ENCODE results near the gene SHISAL1.
A peak's percentile ranks its signal among the peaks of the same experiment; 100 is the strongest.

The SHISAL1 gene

DNA sequence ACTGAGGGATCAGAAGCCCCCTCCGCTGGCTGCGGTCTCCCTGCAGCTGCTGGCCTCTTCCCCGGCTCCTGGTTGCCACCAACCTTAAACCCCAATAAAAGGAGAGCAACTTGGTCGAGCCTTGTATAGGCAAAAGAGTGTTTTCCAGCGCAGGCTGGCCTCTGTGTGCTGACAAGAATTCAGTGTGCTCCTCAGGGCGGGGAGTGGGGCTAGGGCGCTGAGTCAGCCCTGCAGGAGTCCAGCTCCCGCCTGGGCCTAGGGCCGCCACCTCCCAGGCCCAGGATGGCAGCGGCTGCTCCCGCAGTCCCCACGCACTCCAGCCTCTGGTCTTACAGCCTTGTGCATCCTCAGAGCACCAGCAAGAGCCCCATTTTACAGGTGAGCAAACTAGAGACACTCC is at the start of gene SHISAL1:
SHISAL1 (minus strand) TSS at position 186 of the 400 bp plus-strand sequence. CDS start 12,006 bp downstream, outside the sequence.
- DNase-seq (ENCODE audit: low read depth in 2 of 2) = no peak

DNA sequence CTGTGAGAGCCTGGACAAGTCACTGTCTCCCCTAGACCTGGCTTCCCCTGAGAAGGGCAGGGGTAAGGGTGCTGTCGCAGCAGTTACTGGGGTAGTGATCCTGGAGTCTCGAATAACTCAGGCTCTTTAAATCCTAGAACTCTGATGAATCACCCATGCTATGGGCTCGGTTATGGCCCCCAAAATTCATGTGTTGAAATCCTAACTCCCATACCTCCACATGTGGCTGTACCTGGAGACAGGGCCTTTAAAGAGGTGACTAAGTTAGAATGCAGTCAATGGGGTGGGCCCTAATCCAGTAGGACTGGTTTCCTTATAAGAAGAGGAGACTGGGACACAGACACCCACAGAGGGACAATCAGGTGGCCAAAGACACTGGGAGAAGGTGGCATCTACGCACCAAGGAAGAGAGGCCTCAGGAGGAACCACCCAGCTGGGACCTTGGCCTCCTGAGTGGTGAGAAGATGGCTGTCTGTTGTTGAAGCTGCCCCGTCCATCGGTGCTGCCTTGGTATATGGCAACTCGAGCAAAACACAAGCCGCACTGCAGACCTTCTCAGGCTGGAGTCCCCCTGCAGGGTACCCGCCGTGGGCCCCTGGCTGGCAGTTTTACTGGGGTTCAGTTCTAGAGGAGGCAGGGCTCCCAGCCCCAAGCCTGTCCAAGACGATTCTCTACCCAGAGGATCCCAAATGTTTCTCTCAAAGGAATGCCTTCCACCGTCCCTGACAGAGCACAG is 48.8 kb upstream of the SHISAL1 start:
- no peak for DNase-seq (ENCODE audit: low read depth in 2 of 2)

GRCh38 chr22:44360668-44361381 is 48.1 kb upstream of the SHISAL1 start:
- DNase-seq (ENCODE audit: low read depth in 2 of 2) = no peak

DNA sequence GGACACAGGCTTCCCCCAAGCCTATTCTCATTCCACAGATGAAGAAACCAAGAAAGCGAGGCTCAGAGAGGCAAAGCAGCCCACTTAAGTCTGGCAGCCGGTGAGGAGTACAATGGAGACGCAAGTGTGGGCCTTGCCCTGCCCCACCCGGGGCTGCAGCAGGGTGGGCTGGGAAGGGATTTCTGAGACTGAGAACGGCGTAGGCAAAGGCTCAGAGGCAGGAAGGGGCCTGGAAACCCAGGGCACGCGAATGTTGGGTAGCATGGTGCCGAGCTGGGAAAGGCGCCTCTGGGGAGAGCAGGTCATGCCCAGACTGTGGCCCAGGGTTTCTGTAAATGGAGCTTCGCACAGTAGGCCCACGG is 47.5 kb upstream of the SHISAL1 start:
- DNase-seq (ENCODE audit: low read depth in 2 of 2) = no peak

GRCh38 chr22:44359496-44360110 is 46.9 kb upstream of the SHISAL1 start:
- no peak for DNase-seq (ENCODE audit: low read depth in 2 of 2)

GRCh38 chr22:44358709-44359440 is 46.1 kb upstream of the SHISAL1 start:
- DNase-seq (ENCODE audit: low read depth in 2 of 2) = no peak

DNA sequence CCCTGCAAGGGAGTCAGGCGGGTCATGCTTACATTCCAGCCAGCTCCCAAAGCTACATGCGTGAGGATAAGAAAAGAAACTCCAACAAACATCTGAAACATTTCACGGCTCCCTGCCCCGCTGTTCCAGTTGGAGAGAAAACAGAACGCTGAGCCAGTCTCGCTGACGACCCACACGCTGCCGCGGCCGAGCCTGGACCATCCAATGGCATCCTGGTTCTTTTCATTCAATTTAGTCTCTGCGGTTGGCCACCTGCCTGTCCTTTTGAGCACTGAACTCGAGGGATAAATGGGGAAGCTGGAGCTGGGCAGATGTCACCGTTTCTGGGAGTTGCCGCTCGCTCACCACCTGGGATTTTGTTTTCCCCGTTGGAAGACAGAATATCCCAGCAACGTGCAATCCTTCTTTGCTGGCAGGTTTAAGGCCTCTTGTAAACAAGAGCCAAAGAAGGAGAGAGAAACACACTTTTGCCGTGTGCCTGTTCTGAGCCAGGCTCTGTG is 45.3 kb upstream of the SHISAL1 start:
- DNase-seq (ENCODE audit: low read depth in 2 of 2) = no peak

GRCh38 chr22:44357296-44357965 is 44.7 kb upstream of the SHISAL1 start:
- DNase-seq (ENCODE audit: low read depth in 2 of 2) = no peak

DNA sequence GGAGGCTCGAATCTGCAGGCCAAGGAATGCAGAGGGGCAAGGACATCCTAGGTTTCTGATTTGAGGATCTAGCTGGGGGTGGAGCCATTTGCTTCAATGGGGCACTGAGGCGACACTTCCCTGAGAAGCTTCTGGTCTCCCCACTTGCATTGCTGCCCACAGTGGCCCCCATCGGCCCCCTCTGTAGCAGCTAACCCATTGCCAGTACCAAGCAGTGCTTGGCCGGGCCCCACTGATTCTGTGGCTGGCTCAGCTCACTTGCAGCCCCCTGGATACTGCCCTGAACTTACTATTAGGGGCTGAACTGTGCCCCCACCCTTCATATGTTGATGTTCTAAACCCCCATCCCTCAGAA is 42.9 kb upstream of the SHISAL1 start:
- no peak for DNase-seq (ENCODE audit: low read depth in 2 of 2)

GRCh38 chr22:44354288-44354687 is 41.5 kb upstream of the SHISAL1 start:
- no peak for DNase-seq (ENCODE audit: low read depth in 2 of 2)

DNA sequence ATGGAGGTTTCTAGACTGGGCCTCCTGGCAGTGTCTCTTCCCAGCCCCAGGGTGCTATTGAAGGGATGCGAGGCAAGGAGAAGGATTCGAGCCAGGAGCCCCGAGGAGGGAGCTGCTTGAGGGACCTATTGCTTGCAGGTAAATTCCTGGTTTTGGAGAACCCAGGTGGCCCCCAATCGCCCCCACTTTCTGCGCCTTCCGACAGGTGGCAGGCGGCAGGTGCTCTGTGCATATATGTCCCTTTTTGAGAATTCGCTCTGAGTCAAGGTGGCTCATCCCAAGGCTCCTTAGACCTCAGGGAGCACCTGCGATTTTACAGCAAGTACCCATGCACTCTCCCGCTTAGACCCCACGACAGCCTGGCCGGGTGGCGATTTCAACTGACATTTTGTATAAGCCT is 40.3 kb upstream of the SHISAL1 start:
- DNase-seq (ENCODE audit: low read depth in 2 of 2) = no peak

DNA sequence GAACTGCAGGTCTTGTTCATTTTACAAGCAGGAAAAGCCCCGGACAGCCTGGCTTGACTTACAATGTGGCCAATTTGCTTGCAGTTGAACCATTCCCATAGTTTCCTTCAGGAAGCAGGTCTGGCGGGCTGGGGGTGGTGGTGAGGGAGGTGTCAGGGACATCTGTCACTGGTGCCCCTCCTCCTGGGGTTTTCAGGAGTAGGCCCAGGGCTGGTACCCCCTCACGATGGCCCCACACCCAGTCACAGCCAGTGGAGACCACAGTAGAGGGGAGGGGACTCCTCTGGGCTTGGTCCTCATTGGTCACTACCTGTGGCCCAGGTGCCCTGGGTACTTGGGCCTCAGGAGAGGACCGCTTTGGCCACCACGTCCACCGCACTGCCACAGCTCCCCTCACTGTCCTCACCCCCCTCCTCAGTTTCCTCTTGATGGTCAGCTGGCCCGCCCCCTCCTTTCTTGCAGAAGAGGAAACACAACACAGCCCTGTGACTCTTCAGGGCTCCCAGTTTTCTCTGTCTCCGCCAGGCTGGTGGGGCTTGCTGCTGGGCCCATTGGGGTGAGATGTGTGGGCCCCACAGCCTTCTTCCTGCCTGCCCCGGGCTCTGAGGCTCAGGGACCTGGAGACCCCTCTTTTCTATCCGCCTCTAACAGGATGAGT is 39.8 kb upstream of the SHISAL1 start:
- no peak for DNase-seq (ENCODE audit: low read depth in 2 of 2)

- peak; percentile 32 to 42 for DNase-seq (ENCODE audit: low read depth in 2 of 2)
These were observed 39.1 kb upstream of the SHISAL1 start for GRCh38 chr22:44351685-44352377.

DNA sequence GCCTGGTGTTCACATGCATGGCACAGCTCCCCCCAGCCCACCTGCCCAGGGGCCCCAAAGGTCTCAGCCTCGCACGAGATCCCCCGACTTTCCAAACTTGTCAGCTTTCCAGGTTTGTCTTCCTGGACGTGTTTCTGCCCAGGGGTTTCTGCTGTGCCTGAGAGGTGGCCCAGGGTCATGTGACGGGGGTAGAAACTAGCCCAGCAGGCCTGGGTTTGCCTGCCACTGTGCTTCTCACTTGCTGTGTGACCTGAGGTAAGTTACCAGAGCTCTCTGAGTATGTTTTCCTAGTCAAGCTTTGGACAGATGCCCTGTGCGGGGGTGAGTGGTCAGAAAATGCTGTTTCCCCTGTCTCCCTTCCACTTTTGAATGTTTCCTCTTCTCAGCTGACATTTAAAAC is 38.3 kb upstream of the SHISAL1 start:
- no peak for DNase-seq (ENCODE audit: low read depth in 2 of 2)

DNA sequence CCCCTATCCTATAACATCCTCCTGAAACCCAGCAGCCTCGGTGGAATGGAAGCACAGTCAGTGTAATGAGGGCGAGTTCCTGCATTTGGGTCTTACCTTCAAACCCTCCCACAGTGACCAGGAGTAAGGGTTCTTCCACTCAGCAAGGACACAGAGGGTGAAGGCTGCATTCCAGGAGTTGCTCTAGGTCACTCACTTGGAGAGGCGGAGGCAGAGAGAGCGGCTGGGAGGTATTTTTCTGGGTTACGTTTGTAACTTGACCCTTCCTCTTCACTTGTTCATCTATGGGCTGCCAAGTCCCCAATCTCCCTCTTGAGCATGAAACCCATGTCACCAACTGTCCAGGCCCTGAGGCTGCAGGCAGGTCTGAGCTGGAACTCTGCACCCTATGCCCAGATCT is 36.8 kb upstream of the SHISAL1 start:
- no peak for DNase-seq (ENCODE audit: low read depth in 2 of 2)

- DNase-seq (ENCODE audit: low read depth in 2 of 2) = no peak
These were observed 36.3 kb upstream of the SHISAL1 start for GRCh38 chr22:44348971-44349560.

GRCh38 chr22:44347549-44347948 is 34.8 kb upstream of the SHISAL1 start:
- no peak for DNase-seq (ENCODE audit: low read depth in 2 of 2)

DNA sequence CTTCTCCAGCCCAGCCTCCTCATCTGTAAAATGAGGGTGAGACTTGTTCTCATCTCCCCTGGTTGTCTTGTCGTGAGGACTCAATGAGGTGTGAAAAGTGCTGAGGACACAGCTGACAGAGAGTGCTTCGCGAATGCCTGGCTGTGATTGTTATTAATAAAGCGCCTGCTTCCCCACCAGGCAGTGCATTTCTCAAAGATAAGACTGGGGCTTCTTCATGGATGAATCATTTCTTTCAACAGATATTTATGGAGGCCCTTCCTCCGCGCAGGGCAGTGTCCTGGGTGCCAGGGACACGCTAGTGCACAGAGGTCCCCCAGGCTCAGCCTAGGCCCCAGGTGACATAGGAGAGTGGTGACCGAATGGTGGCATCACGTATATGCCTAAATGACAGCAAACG is 34.3 kb upstream of the SHISAL1 start:
- no peak for DNase-seq (ENCODE audit: low read depth in 2 of 2)

- no peak for DNase-seq (ENCODE audit: low read depth in 2 of 2)
These were observed 33.1 kb upstream of the SHISAL1 start for GRCh38 chr22:44345872-44346271.

DNA sequence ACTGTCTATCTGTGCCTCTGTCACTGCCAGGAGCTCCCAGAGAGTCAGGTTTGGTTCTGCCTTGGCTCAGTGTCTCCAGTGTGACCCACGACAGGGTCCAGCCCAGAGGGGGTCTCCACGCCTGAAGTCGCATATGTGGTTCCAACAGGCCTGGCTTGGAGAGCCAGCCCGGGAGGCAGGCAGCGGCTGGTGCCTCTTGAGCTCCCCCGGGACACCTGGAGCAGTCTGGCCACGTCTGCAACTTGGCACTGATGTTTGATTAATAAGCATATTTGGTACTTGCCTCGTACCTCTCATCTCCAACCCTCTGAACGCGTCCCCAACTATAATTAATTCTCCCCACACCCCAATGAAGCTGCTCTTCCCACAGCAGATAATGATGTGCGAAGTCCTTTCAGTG is 31.7 kb upstream of the SHISAL1 start:
- DNase-seq (ENCODE audit: low read depth in 2 of 2) = no peak
